ENCODE results near the gene KATNAL1.

DNA sequence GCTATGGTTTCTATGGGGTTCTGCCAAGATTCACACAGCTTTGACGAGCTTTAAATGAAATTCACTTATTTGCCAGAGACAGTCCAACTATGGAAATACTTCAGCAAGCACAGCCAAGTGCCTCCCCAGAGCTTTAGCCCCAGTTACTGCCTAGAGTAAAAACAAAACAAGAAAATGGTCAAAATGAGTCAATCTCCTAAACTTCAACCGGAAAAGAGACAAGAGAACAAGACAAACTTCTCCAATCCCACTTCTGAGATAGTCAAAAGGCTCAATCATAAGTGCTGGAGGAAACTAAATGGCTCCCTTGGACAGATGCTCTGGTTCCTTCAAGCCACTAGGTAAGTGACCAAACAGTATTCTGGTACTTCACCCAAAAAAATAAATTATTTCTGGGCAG is 65.8 kb downstream of the KATNAL1 start:
- no peak for TF ChIP-seq CTCF (IDR thresholded peaks at IDR 0.05)
- no peak for TF ChIP-seq POLR2A (IDR thresholded peaks at IDR 0.05)
- no peak for TF ChIP-seq EP300 (IDR thresholded peaks at IDR 0.05; ENCODE audit: low read depth)

All from transverse colon (tissue), 3 donors.